Measurements from ENCODE around the gene NLRC5. TPM values are rescaled to one million over a fixed set of nuclear protein-coding genes. Genes with fewer than 3 reads are reported as not detected.

NLRC5 gene
- total RNA-seq, 4 donors from 2014 or later: 11.1 to 39.7 (median 16.3) TPM

DNA sequence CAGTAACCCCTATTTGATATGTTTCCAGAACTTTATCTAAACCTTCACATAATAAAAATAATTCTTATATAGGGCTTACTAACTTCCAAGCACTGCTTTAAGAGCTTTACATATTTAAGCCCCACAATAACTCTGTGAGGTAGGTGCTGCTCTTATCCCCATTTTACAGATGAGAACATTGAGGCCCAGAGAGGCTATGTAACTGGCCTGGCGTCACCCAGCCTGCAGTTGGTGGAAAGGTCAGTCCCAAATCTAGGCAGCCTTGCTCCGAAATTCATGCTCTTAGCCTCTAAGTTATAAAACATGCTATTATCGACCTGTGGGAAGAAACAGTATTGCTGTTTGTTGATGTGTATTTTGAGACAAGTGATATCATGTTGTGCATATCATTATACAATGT, 9.0 kb downstream of the NLRC5 start:
- no peak overlapping the region for H3K4me3 ChIP-seq
- no peaks in the 10 kb centered on the region for H3K27me3 ChIP-seq
- H3K9me3 ChIP-seq: no peaks in the 10 kb centered on the region
- WGBS, 2 donors (ENCODE audit: low coverage in 1 of 2): 100% methylated on average over 2 to 3 of the region's 3 CpGs
- peaks cover 0 to 30% (median 6%) of the 10 kb centered on the region in 3 donors for H3K4me1 ChIP-seq
- H3K36me3 ChIP-seq: no peaks in the 10 kb centered on the region
- ATAC-seq: no peak
- TF ChIP-seq, protein P1, sequence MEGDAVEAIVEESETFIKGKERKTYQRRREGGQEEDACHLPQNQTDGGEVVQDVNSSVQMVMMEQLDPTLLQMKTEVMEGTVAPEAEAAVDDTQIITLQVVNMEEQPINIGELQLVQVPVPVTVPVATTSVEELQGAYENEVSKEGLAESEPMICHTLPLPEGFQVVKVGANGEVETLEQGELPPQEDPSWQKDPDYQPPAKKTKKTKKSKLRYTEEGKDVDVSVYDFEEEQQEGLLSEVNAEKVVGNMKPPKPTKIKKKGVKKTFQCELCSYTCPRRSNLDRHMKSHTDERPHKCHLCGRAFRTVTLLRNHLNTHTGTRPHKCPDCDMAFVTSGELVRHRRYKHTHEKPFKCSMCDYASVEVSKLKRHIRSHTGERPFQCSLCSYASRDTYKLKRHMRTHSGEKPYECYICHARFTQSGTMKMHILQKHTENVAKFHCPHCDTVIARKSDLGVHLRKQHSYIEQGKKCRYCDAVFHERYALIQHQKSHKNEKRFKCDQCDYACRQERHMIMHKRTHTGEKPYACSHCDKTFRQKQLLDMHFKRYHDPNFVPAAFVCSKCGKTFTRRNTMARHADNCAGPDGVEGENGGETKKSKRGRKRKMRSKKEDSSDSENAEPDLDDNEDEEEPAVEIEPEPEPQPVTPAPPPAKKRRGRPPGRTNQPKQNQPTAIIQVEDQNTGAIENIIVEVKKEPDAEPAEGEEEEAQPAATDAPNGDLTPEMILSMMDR (IDR thresholded peaks at IDR 0.05): no peak
- TF ChIP-seq POLR2AphosphoS5 (IDR thresholded peaks at IDR 0.05) (no peak), POLR2A (IDR thresholded peaks at IDR 0.05) (no peak), EP300 (IDR thresholded peaks at IDR 0.05) (no peak)
- peak overlapping the region in 1 of 4 donors; percentile 33 for H3K27ac ChIP-seq

DNA sequence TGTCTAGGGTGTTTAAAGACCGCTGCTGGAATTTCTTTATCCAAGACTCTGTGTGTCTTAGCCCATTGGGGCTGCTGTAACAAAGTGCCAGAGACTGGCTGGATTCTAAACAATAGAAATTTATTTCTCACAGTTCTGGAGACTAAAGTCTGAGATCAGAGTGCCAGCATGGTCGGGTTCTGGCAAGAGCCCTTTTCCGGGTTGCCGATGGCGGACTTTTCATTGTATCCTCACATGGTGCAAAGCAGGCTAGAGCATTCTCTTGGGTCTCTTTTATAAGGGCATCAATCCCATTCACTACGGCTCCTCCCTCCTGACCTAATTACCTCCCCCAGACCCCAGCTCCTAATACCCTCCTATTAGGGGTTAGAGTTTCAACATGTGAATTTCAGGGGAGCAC, 9.5 kb downstream of the NLRC5 start:
- Histone ChIP-seq H3K36me3 (no peaks in the 10 kb centered on the region), H3K9me3 (no peaks in the 10 kb centered on the region), H3K4me3 (no peak overlapping the region), H3K4me1 (peaks cover 0 to 30% (median 6%) of the 10 kb centered on the region in 3 donors), H3K27me3 (no peaks in the 10 kb centered on the region), H3K27ac (peak overlapping the region in 3 of 4 donors; percentile 53 to 79 (median 66))
- TF ChIP-seq EP300 (IDR thresholded peaks at IDR 0.05) (no peak), POLR2AphosphoS5 (IDR thresholded peaks at IDR 0.05) (no peak), POLR2A (IDR thresholded peaks at IDR 0.05) (no peak)
- TF ChIP-seq, protein P1 (IDR thresholded peaks at IDR 0.05): no peak
- ATAC-seq: no peak
- WGBS, 2 donors (ENCODE audit: low coverage in 1 of 2): 79% methylated on average over 6 of the region's 6 CpGs; no CpG with 5 or more reads in 1 of the 2 donors

DNA sequence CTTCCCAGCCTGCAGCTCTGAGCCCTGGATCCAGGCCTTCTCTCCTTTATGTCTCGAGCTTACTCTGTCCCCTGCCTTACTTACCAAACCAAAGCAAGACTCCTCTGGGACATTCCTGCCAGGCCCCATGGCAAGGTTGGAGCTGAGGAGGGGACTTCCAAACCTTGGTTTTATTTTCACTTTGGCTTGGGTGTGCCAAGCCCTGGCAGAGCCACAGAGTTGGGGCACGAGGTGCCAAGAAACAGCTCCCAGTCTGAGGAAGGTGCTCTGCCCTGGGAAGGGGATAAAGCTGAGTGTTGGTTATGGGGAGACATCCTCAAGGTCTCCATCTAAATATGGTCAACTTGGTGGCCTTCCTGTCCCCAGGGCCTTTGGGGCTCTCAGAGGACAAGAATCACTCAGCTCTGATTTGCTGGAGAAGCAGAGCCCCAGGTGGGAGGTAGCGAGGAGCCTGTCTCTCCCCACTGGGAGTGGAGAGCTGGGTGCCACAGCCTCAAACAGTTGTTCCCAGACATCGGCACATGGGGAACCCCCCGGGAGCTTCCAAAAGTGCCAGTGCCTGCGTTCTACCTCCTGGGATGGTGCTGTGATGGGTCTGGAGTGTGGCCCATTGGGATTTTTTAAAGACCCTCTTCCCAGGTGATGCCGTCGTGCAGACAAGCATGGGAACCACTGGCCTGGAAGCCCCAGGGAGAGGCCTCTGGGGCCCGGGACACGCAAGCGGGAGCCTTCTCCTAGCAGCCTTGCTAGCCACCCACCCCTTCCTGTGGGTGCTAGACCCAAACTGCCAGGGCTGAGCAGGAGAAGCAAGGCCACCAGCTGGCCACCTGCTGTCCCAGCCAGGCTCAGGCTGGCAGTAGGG, 10.3 kb downstream of the NLRC5 start:
- peak overlapping the region in 3 of 4 donors; percentile 53 to 79 (median 66) for H3K27ac ChIP-seq
- TF ChIP-seq, protein P1 (IDR thresholded peaks at IDR 0.05): no peak
- no peak for TF ChIP-seq POLR2AphosphoS5 (IDR thresholded peaks at IDR 0.05)
- TF ChIP-seq EP300 (IDR thresholded peaks at IDR 0.05): no peak
- no peak for TF ChIP-seq POLR2A (IDR thresholded peaks at IDR 0.05)
- H3K4me3 ChIP-seq: no peak overlapping the region
- no peaks in the 10 kb centered on the region for H3K9me3 ChIP-seq
- no peaks in the 10 kb centered on the region for H3K27me3 ChIP-seq
- 60 to 100% methylated on average over 1 of the region's 11 CpGs for WGBS, 2 donors (ENCODE audit: low coverage in 1 of 2)
- ATAC-seq: no peak
- H3K36me3 ChIP-seq: peaks cover 0 to 7% of the 10 kb centered on the region in 2 donors
- H3K4me1 ChIP-seq: peaks cover 0 to 22% (median 6%) of the 10 kb centered on the region in 3 donors

DNA sequence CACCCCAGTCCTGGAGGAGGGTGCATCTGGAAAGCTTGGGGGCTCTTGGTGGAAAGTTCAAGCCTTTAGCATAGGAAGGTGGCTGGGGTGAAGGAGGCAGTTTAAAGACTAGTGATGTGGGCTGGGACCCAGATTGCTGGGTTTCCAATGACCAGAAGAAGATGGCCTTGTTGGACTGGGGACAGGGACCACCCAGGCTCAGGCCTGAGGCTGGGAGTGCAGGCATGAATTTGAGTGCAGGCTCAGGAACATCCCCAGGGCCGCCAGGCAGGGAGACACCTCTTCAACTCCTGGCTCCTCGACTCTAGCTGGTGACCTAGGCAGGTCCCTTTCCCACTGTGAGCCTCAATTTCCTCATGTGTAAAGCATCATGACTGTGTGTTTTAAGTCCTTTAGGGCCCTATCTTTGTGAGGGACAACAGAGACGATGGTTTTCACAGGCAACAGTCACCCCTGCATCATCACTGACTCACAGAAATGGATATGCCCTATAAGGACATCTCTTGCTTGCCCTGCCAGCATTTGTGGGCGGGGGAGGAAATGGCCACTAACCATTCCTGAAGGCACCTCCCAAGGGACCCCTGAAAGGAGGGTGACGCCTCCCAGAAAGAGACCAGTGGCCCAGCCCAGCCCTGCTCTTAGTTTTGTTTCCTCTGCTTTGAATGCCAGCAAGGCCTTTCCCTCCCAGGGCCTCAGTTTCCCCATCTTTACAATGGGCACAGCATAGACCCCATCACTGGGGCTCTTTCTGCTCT, 11.1 kb downstream of the NLRC5 start:
- H3K27ac ChIP-seq: peak overlapping the region in 3 of 4 donors; percentile 53 to 79 (median 66)
- no peaks in the 10 kb centered on the region for H3K9me3 ChIP-seq
- peak; percentile 80 for ATAC-seq
- 78 to 85% methylated on average over 3 of the region's 5 CpGs for WGBS, 2 donors (ENCODE audit: low coverage in 1 of 2)
- TF ChIP-seq POLR2A (IDR thresholded peaks at IDR 0.05) (no peak), EP300 (IDR thresholded peaks at IDR 0.05) (no peak), POLR2AphosphoS5 (IDR thresholded peaks at IDR 0.05) (no peak)
- TF ChIP-seq, protein P1 (IDR thresholded peaks at IDR 0.05): no peak
- peaks cover 0 to 10% of the 10 kb centered on the region in 2 donors for H3K36me3 ChIP-seq
- H3K4me3 ChIP-seq: no peak overlapping the region
- peaks cover 0 to 19% (median 6%) of the 10 kb centered on the region in 3 donors for H3K4me1 ChIP-seq
- no peaks in the 10 kb centered on the region for H3K27me3 ChIP-seq
